GM10248 (cell line): ENCODE data around the gene KMO.

ENCODE experiments used
- CTCF ChIA-PET: fragments of 300-600 bp; sonication (Branson Sonifier 250); formaldehyde crosslinking; extraction: SDS; loops from one replicate; lab custom pipeline; 2021; ENCODE audit warnings: antibody characterized with exemption; lab: Yijun Ruan, JAX
- POLR2A ChIA-PET: fragments of 350-650 bp; sonication (Branson Sonifier 250); formaldehyde crosslinking; extraction: SDS; loops from one replicate; lab custom pipeline; 2020; ENCODE audit warnings: antibody characterized with exemption; lab: Yijun Ruan, JAX
- DNase-seq: peaks from one replicate; pipeline ENCODE4 v3.0.0; 2012; ENCODE audit errors: extremely low spot score
- CTCF ChIP-seq: IDR thresholded peaks from 2 replicates; pipeline ENCODE4 v1.5.1; 2012; ENCODE audit warnings: mild to moderate bottlenecking, low read depth; ENCODE audit errors: extremely low read depth, missing control alignments, control extremely low read depth

The KMO gene

GRCh38 chr1:241499910-241500309 is 32.3 kb upstream of the KMO start:
- TF ChIP-seq CTCF = peak; percentile 34
- ChIA-PET CTCF (interaction anchor here (1.3 to 3.1 kb wide), 3 partner anchors 9 to 14 kb away, joined by 3 to 14 read pairs (median 11); no protein-coding TSS in a partner anchor), POLR2A (interaction anchor here (0.6 kb wide), 1 partner anchor 1002 kb away, joined by 3 read pairs; no protein-coding TSS in a partner anchor)
- no peak for DNase-seq

GRCh38 chr1:241503444-241503843 is 28.7 kb upstream of the KMO start:
- ChIA-PET POLR2A (no interaction called here), CTCF (interaction anchor here (1.1 to 2.5 kb wide), 5 partner anchors 9 to 494 kb away, joined by 3 to 8 read pairs (median 5); no protein-coding TSS in a partner anchor)
- no peak for DNase-seq
- no peak for TF ChIP-seq CTCF

- no peak for DNase-seq
- no peak for TF ChIP-seq CTCF
- POLR2A ChIA-PET = interaction anchor here (0.6 kb wide), 1 partner anchor 615 kb away, joined by 3 read pairs; no protein-coding TSS in a partner anchor
- CTCF ChIA-PET = interaction anchor here (1.1 to 1.7 kb wide), 4 partner anchors 12 to 104 kb away, joined by 3 to 5 read pairs (median 5); partner anchors contain the start of gene FH
These were observed 24.9 kb upstream of the KMO start for GRCh38 chr1:241507189-241507863.

GRCh38 chr1:241513378-241513777 is 18.8 kb upstream of the KMO start:
- TF ChIP-seq CTCF = no peak
- ChIA-PET POLR2A (no interaction called here), CTCF (interaction anchor here (1.2 to 1.9 kb wide), 3 partner anchors 11 to 27 kb away, joined by 3 to 5 read pairs (median 4); no protein-coding TSS in a partner anchor)
- DNase-seq = no peak

- POLR2A ChIA-PET = interaction anchor here (1.2 kb wide), 1 partner anchor 33 kb away, joined by 4 read pairs; no protein-coding TSS in a partner anchor
- TF ChIP-seq CTCF = no peak
- DNase-seq = no peak
- CTCF ChIA-PET = interaction anchor here (0.9 to 2.2 kb wide), 6 partner anchors 11 to 328 kb away, joined by 3 to 7 read pairs (median 4); no protein-coding TSS in a partner anchor
These were observed 13.5 kb upstream of the KMO start for GRCh38 chr1:241518476-241519307.

GRCh38 chr1:241519308-241520079 is 12.7 kb upstream of the KMO start, which contains the start of gene FH:
Gene FH (minus strand): TSS chr1:241519755. CDS start chr1:241519722, 33 bp downstream.
- TF ChIP-seq CTCF = no peak
- peak; percentile 88 for DNase-seq
- CTCF ChIA-PET = interaction anchor here (0.7 to 2.2 kb wide), 6 partner anchors 11 to 583 kb away, joined by 3 to 7 read pairs (median 4); no protein-coding TSS in a partner anchor
- POLR2A ChIA-PET = interaction anchor here (1.2 kb wide), 1 partner anchor 34 kb away, joined by 4 read pairs; no protein-coding TSS in a partner anchor
